ENCODE results near the gene EEF1A2.

DNA sequence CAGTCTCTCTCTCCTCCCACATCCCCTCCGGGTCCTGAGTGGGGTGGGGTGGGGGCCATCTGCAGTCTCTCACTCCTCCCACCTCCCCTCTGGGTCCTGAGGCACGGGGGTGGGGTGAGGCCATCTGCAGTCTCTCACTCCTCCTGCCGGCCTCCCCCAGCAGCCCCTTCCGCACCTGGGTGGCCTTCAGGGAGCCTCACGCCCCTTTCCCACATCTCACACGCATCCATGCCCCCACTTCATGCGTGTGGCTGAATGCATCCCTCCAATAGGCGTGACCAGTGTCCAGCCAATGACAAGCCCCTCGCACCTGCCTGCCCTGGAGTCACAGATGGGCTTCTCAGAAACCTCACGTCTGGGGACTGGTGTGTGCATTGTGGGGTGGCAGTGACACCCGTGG lies 49.7 kb upstream of the EEF1A2 start:
- TF ChIP-seq POLR2A (IDR thresholded peaks at IDR 0.05; ENCODE audit: low read depth, low read length) (no peak), TAF1 (IDR thresholded peaks at IDR 0.05; ENCODE audit: low read depth, low read length) (no peak), POLR2AphosphoS5 (IDR thresholded peaks at IDR 0.05; ENCODE audit: low read depth, low read length) (no peak), SPI1 (IDR thresholded peaks at IDR 0.05; ENCODE audit: low read depth, low read length) (no peak), POU2F2 (IDR thresholded peaks at IDR 0.05; ENCODE audit: low read depth, low read length) (no peak)

All from GM12891 (cell line).